ENCODE data around the gene REG1B. TPM values are rescaled to one million over a fixed set of nuclear protein-coding genes. Genes with fewer than 3 reads are reported as not detected.

REG1B gene
- total and polyA plus RNA-seq, 7 donors, result 10.8 to 465 TPM; not detected in 5

Other genes starting within 250 kb of the REG1B start
- not detected for gene REG3G, start 62.3 kb downstream of the REG1B start, total RNA-seq
- gene REG3G, start 62.3 kb downstream of the REG1B start, polyA plus RNA-seq, result under 1 TPM in 1 of 3 donors, not detected in 2; 0.12 TPM
- gene REG1A, start 32.5 kb upstream of the REG1B start, total RNA-seq, result not detected
- gene REG1A, start 32.5 kb upstream of the REG1B start, polyA plus RNA-seq, result 1,000 to 10,000 TPM in 1 of 3 donors, 10 to 100 TPM in 2; 10.9 to 1,672 (median 44.4) TPM
- gene REG3A, start 71.8 kb upstream of the REG1B start, total RNA-seq, result not detected
- gene REG3A, start 71.8 kb upstream of the REG1B start, polyA plus RNA-seq, result 10 to 100 TPM in 1 of 3 donors, 1 to 10 TPM in 1, not detected in 1; 3.2 to 27.7 TPM